NCI-H187 (cell line): ENCODE measurements around the gene ITSN1.

ENCODE experiments used
- DNase-seq, 2 experiments: peaks; one replicate each; lab custom pipeline; 2025; lab: John Stamatoyannopoulos, UW

ITSN1 gene

GRCh38 chr21:33839167-33839716 is 196.9 kb downstream of the ITSN1 start:
- no peak for DNase-seq

- DNase-seq: no peak
These were observed 197.5 kb downstream of the ITSN1 start for GRCh38 chr21:33839806-33840205.

- no peak for DNase-seq
These were observed 198.5 kb downstream of the ITSN1 start for GRCh38 chr21:33840771-33841170.

GRCh38 chr21:33841561-33841960 is 199.3 kb downstream of the ITSN1 start:
- DNase-seq: no peak

GRCh38 chr21:33843216-33843615 is 200.9 kb downstream of the ITSN1 start:
- no peak for DNase-seq

- no peak for DNase-seq
These were observed 202.0 kb downstream of the ITSN1 start for GRCh38 chr21:33844104-33844889.

- no peak for DNase-seq
These were observed 202.5 kb downstream of the ITSN1 start for GRCh38 chr21:33844890-33845205.

- DNase-seq: no peak
These were observed 203.8 kb downstream of the ITSN1 start for GRCh38 chr21:33846141-33846540.

GRCh38 chr21:33847588-33848248 is 205.4 kb downstream of the ITSN1 start:
- DNase-seq: no peak

GRCh38 chr21:33848249-33848953 is 206.1 kb downstream of the ITSN1 start:
- DNase-seq: peak; percentile 43

GRCh38 chr21:33849834-33850233 is 207.5 kb downstream of the ITSN1 start:
- DNase-seq: no peak

GRCh38 chr21:33850401-33850800 is 208.1 kb downstream of the ITSN1 start:
- DNase-seq: no peak

- DNase-seq: no peak
These were observed 208.7 kb downstream of the ITSN1 start for GRCh38 chr21:33850985-33851384.

- DNase-seq: no peak
These were observed 210.2 kb downstream of the ITSN1 start for GRCh38 chr21:33852485-33852884.

- DNase-seq: no peak
These were observed 212.3 kb downstream of the ITSN1 start for GRCh38 chr21:33854604-33855003.

GRCh38 chr21:33855190-33855589 is 212.9 kb downstream of the ITSN1 start:
- no peak for DNase-seq

GRCh38 chr21:33856893-33857527 is 214.7 kb downstream of the ITSN1 start:
- DNase-seq: no peak

GRCh38 chr21:33857846-33858666 is 215.8 kb downstream of the ITSN1 start:
- DNase-seq: no peak

GRCh38 chr21:33858667-33859372 is 216.5 kb downstream of the ITSN1 start:
- DNase-seq: no peak

GRCh38 chr21:33859373-33860102 is 217.2 kb downstream of the ITSN1 start:
- DNase-seq: no peak
